Measurements from ENCODE around the gene JUND. TPM values are rescaled to one million over a fixed set of nuclear protein-coding genes. Genes with fewer than 3 reads are reported as not detected.
"Not testable (repeated sequence)": the region's sequence is repeated elsewhere in the genome, so short reads cannot be mapped to it uniquely, and the experiment has no call there.

JUND gene
- total RNA-seq, result 100 to 1,000 TPM; 163 TPM
- polyA plus RNA-seq, result 100 to 1,000 TPM in 1 of 2 donors, 10 to 100 TPM in 1; 16.5 to 133 TPM

GRCh38 chr19:18281082-18282020 is at the start of gene JUND:
TSS of gene JUND (minus strand) at chr19:18281622. CDS start at chr19:18281484, 138 bp downstream.
- Mint-ChIP-seq H3K36me3 (peaks cover 14 to 34% of the 10 kb centered on the region in 2 donors), H3K27ac (peak within 1 kb of the TSS; percentile 97 to 100 (median 98)), H3K4me3 (peak within 1 kb of the TSS; percentile 88 to 99 (median 96)), H3K27me3 (peaks cover 0 to 6% of the 10 kb centered on the region in 2 donors), H3K9me3 (peaks cover 0 to 32% (median 3%) of the 10 kb centered on the region in 8 donors), H3K4me1 (peaks cover 30 to 60% (median 46%) of the 10 kb centered on the region in 4 donors)
- Histone ChIP-seq H3K27me3 (ENCODE audit: insufficient read depth, low read length) (no peaks in the 10 kb centered on the region), H3K4me3 (ENCODE audit: low read length in 2 of 2) (peak within 1 kb of the TSS; percentile 79 to 85), H3K36me3 (ENCODE audit: insufficient read depth, low read length) (peaks cover 13% of the 10 kb centered on the region), H3K27ac (ENCODE audit: low read depth, low read length) (peak within 1 kb of the TSS; percentile 98), H3K9me3 (ENCODE audit: control insufficient read depth in 1 of 2, low read length in 2 of 2) (no peaks in the 10 kb centered on the region), H3K4me1 (ENCODE audit: insufficient read depth, low read length) (peaks cover 50% of the 10 kb centered on the region)
- DNase-seq, result peak; percentile 97 to 99 (median 99)
- intact Hi-C loops (cut with micrococcal nuclease), result loop anchor here (1.0 to 2.0 kb wide), 3 partner anchors 13 to 77 kb away; partner anchors contain the start of gene RAB3A
- ChIA-PET POLR2A (ENCODE audit: partially characterized antibody) (interaction anchor here (0.6 to 27.2 kb wide), 60 partner anchors 10 to 1956 kb away, joined by 3 to 1691 read pairs (median 5); partner anchors contain the start of genes ARRDC2, CCDC124, COPE and DDX49), CTCF (ENCODE audit: partially characterized antibody) (interaction anchor here (0.5 to 18.3 kb wide), 10 partner anchors 9 to 190 kb away, joined by 3 to 542 read pairs (median 39); partner anchors contain the start of genes LSM4 and SSBP4)

- Histone ChIP-seq H3K36me3 (ENCODE audit: insufficient read depth, low read length) (no peaks in the 10 kb centered on the region), H3K9me3 (ENCODE audit: control insufficient read depth in 1 of 2, low read length in 2 of 2) (no peaks in the 10 kb centered on the region), H3K27ac (ENCODE audit: low read depth, low read length) (no peak overlapping the region), H3K27me3 (ENCODE audit: insufficient read depth, low read length) (no peaks in the 10 kb centered on the region), H3K4me1 (ENCODE audit: insufficient read depth, low read length) (peaks cover 7% of the 10 kb centered on the region), H3K4me3 (ENCODE audit: low read length in 2 of 2) (no peak overlapping the region)
- no peak overlapping the region for H3K4me3 Mint-ChIP-seq
- no peak overlapping the region for H3K27ac Mint-ChIP-seq
- H3K27me3 Mint-ChIP-seq, result peaks cover 0 to 1% of the 10 kb centered on the region in 2 donors
- intact Hi-C loops (cut with micrococcal nuclease), result no loop called here
- ChIA-PET CTCF (ENCODE audit: partially characterized antibody) (interaction anchor here (0.9 to 7.7 kb wide), 4 partner anchors 9 to 79 kb away, joined by 3 to 542 read pairs (median 4); partner anchors contain the start of genes IQCN and JUND), POLR2A (ENCODE audit: partially characterized antibody) (interaction anchor here (0.7 to 28.5 kb wide), 2 partner anchors 49 to 269 kb away, joined by 3 to 1691 read pairs; partner anchors contain the start of genes IQCN and JUND)
- no peak for DNase-seq
- H3K4me1 Mint-ChIP-seq, result peaks cover 6 to 11% (median 9%) of the 10 kb centered on the region in 4 donors
- H3K9me3 Mint-ChIP-seq, result peaks cover 0 to 2% (median 0%) of the 10 kb centered on the region in 8 donors
- H3K36me3 Mint-ChIP-seq, result no peaks in the 10 kb centered on the region
These were observed 49.4 kb upstream of the JUND start for GRCh38 chr19:18330868-18331267.

DNA sequence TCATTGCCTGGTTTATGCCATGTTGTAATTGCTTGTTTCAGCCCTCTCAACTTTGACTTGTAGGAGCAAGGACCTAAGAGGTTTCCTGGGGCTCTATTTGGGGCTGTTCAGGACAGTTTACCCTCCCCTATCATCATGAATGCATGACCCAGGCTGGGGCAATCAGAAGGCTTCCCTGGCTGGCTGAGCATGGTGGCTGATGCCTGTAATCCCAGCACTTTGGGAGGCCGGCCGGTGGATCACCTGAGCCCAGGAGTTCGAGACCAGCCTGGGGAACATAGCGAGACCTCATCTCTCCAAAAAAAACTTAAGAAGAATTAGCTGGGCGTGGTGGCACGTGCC is 47.6 kb upstream of the JUND start:
- no peak overlapping the region for H3K4me3 ChIP-seq (ENCODE audit: low read length in 2 of 2)
- Mint-ChIP-seq H3K9me3 (no peaks in the 10 kb centered on the region), H3K4me3 (peak overlapping the region in 5 of 8 donors; percentile 29 to 83 (median 46)), H3K27me3 (peaks cover 0 to 1% of the 10 kb centered on the region in 2 donors), H3K36me3 (no peaks in the 10 kb centered on the region), H3K27ac (peak overlapping the region in 2 of 7 donors; percentile 48 to 69), H3K4me1 (peaks cover 6 to 13% (median 9%) of the 10 kb centered on the region in 4 donors)
- no peaks in the 10 kb centered on the region for H3K9me3 ChIP-seq (ENCODE audit: control insufficient read depth in 1 of 2, low read length in 2 of 2)
- DNase-seq, result no peak
- H3K4me1 ChIP-seq (ENCODE audit: insufficient read depth, low read length), result peaks cover 10% of the 10 kb centered on the region
- ChIA-PET CTCF (ENCODE audit: partially characterized antibody) (interaction anchor here (0.8 to 7.7 kb wide), 26 partner anchors 8 to 220 kb away, joined by 3 to 542 read pairs (median 7); partner anchors contain the start of genes IQCN, JUND, MPV17L2 and SSBP4), POLR2A (ENCODE audit: partially characterized antibody) (interaction anchor here (0.9 to 28.5 kb wide), 8 partner anchors 9 to 121 kb away, joined by 3 to 1691 read pairs (median 4); partner anchors contain the start of genes IQCN and JUND)
- intact Hi-C loops (cut with micrococcal nuclease), result loop anchor here (5.0 kb wide), 1 partner anchor 88 kb away; the partner anchor contains the start of gene SSBP4
- H3K36me3 ChIP-seq (ENCODE audit: insufficient read depth, low read length), result no peaks in the 10 kb centered on the region
- H3K27me3 ChIP-seq (ENCODE audit: insufficient read depth, low read length), result no peaks in the 10 kb centered on the region
- H3K27ac ChIP-seq (ENCODE audit: low read depth, low read length), result no peak overlapping the region

DNA sequence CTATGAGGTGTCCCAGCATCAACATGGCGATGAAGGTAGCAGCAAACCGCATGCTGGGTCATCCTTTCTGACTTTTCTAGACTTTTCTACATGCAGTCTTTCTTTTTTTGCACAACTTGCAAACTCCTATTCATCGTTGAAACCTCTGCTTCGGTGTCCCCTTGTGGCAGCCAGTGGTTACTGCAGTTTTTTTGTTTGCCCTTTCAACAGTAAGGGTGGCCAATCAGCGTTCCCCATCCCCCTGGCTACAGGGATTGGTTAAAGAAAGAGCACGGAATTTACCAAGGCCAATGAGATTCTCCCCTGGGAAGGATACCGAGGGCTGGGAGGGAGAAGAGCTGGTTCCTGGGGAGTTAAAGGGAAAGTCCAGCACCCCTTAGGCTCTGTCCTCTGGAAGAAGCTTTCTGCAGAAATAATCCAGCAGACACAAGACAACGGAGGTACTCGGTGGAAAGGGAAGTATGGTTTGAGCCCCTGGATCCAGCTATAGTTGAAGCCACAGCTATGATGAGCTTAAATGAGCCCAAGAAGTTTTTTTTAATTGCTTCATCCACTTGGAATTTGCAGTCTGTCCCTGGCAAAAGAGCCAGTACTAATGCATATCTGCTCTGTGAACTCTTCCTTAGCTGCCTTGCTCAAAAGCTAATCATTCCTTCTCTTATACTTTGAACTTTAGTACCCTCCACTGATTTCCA is 47.1 kb upstream of the JUND start:
- CTCF ChIA-PET (ENCODE audit: partially characterized antibody), result interaction anchor here (0.8 to 7.7 kb wide), 27 partner anchors 8 to 220 kb away, joined by 3 to 542 read pairs (median 7); partner anchors contain the start of genes IQCN, JUND, MPV17L2 and SSBP4
- peak overlapping the region; percentile 42 to 83 (median 62) for H3K4me3 Mint-ChIP-seq
- POLR2A ChIA-PET (ENCODE audit: partially characterized antibody), result interaction anchor here (0.9 to 28.5 kb wide), 7 partner anchors 8 to 121 kb away, joined by 3 to 1691 read pairs (median 4); partner anchors contain the start of genes IQCN and JUND
- no peaks in the 10 kb centered on the region for H3K36me3 Mint-ChIP-seq
- H3K4me1 ChIP-seq (ENCODE audit: insufficient read depth, low read length), result peaks cover 15% of the 10 kb centered on the region
- H3K4me1 Mint-ChIP-seq, result peaks cover 8 to 18% (median 11%) of the 10 kb centered on the region in 4 donors
- H3K27ac ChIP-seq (ENCODE audit: low read depth, low read length), result no peak overlapping the region
- intact Hi-C loops (cut with micrococcal nuclease), result loop anchor here (1.0 to 5.0 kb wide), 6 partner anchors 13 to 136 kb away; partner anchors contain the start of genes RAB3A and SSBP4
- H3K4me3 ChIP-seq (ENCODE audit: low read length in 2 of 2), result no peak overlapping the region
- peak; percentile 87 to 91 (median 88) for DNase-seq
- H3K9me3 ChIP-seq (ENCODE audit: control insufficient read depth in 1 of 2, low read length in 2 of 2), result no peaks in the 10 kb centered on the region
- peak overlapping the region; percentile 24 to 90 (median 69) for H3K27ac Mint-ChIP-seq
- peaks cover 0 to 1% of the 10 kb centered on the region in 2 donors for H3K27me3 Mint-ChIP-seq
- H3K9me3 Mint-ChIP-seq, result no peaks in the 10 kb centered on the region
- no peaks in the 10 kb centered on the region for H3K27me3 ChIP-seq (ENCODE audit: insufficient read depth, low read length)
- no peaks in the 10 kb centered on the region for H3K36me3 ChIP-seq (ENCODE audit: insufficient read depth, low read length)

- Mint-ChIP-seq H3K9me3 (no peaks in the 10 kb centered on the region), H3K4me1 (peaks cover 18 to 32% (median 25%) of the 10 kb centered on the region in 4 donors), H3K27ac (no peak overlapping the region), H3K4me3 (no peak overlapping the region), H3K36me3 (peaks cover 0 to under 1% of the 10 kb centered on the region in 2 donors), H3K27me3 (no peaks in the 10 kb centered on the region)
- CTCF ChIA-PET (ENCODE audit: partially characterized antibody), result interaction anchor here (1.3 to 7.7 kb wide), 4 partner anchors 7 to 122 kb away, joined by 4 to 542 read pairs (median 14); partner anchors contain the start of genes IQCN and JUND
- POLR2A ChIA-PET (ENCODE audit: partially characterized antibody), result interaction anchor here (1.9 to 28.5 kb wide), 3 partner anchors 22 to 45 kb away, joined by 8 to 1691 read pairs (median 19); partner anchors contain the start of genes IQCN and JUND
- Histone ChIP-seq H3K9me3 (ENCODE audit: control insufficient read depth in 1 of 2, low read length in 2 of 2) (no peaks in the 10 kb centered on the region), H3K27me3 (ENCODE audit: insufficient read depth, low read length) (no peaks in the 10 kb centered on the region), H3K4me3 (ENCODE audit: low read length in 2 of 2) (no peak overlapping the region), H3K4me1 (ENCODE audit: insufficient read depth, low read length) (peaks cover 27% of the 10 kb centered on the region), H3K36me3 (ENCODE audit: insufficient read depth, low read length) (no peaks in the 10 kb centered on the region), H3K27ac (ENCODE audit: low read depth, low read length) (no peak overlapping the region)
- intact Hi-C loops (cut with micrococcal nuclease), result loop anchor here (5.0 kb wide), 1 partner anchor 91 kb away; the partner anchor contains the start of gene SSBP4
- DNase-seq, result no peak
These were observed 45.4 kb upstream of the JUND start for GRCh38 chr19:18326772-18327171.

- not testable (repeated sequence) for DNase-seq; H3K27ac ChIP-seq (ENCODE audit: low read depth, low read length); H3K27me3 Mint-ChIP-seq; H3K4me3 Mint-ChIP-seq; H3K4me3 ChIP-seq (ENCODE audit: low read length in 2 of 2); H3K36me3 ChIP-seq (ENCODE audit: insufficient read depth, low read length); H3K9me3 Mint-ChIP-seq; H3K36me3 Mint-ChIP-seq; H3K9me3 ChIP-seq (ENCODE audit: control insufficient read depth in 1 of 2, low read length in 2 of 2); H3K27me3 ChIP-seq (ENCODE audit: insufficient read depth, low read length)
- peaks cover 51% of the 10 kb centered on the region for H3K4me1 ChIP-seq (ENCODE audit: insufficient read depth, low read length)
- Mint-ChIP-seq H3K4me1 (peaks cover 32 to 56% (median 44%) of the 10 kb centered on the region in 4 donors), H3K27ac (peak overlapping the region in 6 of 7 donors; percentile 72 to 98 (median 90))
- intact Hi-C loops (cut with micrococcal nuclease), result loop anchor here (5.0 kb wide), 1 partner anchor 207 kb away; no protein-coding TSS in a partner anchor
- ChIA-PET POLR2A (ENCODE audit: partially characterized antibody) (interaction anchor here (28.5 kb wide), 1 partner anchor 43 kb away, joined by 1691 read pairs; the partner anchor contains the start of genes IQCN and JUND), CTCF (ENCODE audit: partially characterized antibody) (interaction anchor here (1.3 to 7.7 kb wide), 2 partner anchors 22 to 48 kb away, joined by 3 to 542 read pairs; partner anchors contain the start of genes IQCN and JUND)
These were observed 42.9 kb upstream of the JUND start for GRCh38 chr19:18324373-18324731.

Data from CD4-positive, alpha-beta memory T cell (primary cell).